Karpas-422 (cell line): ENCODE data around the gene PRKN. TPM values are rescaled to one million over a fixed set of nuclear protein-coding genes. Genes with fewer than 3 reads are reported as not detected.
"Not testable (repeated sequence)": the region's sequence is repeated elsewhere in the genome, so short reads cannot be mapped to it uniquely, and the experiment has no call there.

Experiments
- DNase-seq: peaks from one replicate; pipeline ENCODE4 v3.0.0-alpha.2; 2015
- H2AFZ ChIP-seq: fragments of 200-600 bp; sonication (generic); 2 replicates; pipeline ENCODE4 v1.6.1; 2014; ENCODE audit warnings: antibody characterized with exemption, low read length, mixed read lengths
- H3K27ac ChIP-seq: fragments of 200-600 bp; sonication (generic); 2 replicates; pipeline ENCODE4 v1.5.1; 2014; ENCODE audit warnings: mild to moderate bottlenecking, low read length, moderate library complexity
- H3K27me3 ChIP-seq: fragments of 200-600 bp; sonication (generic); 2 replicates; pipeline ENCODE4 v1.6.1; 2014; ENCODE audit warnings: low read length, mixed read lengths
- H3K36me3 ChIP-seq: fragments of 200-600 bp; sonication (generic); 2 replicates; pipeline ENCODE4 v1.6.1; 2014; ENCODE audit warnings: low read length, mixed read lengths; ENCODE audit not compliant: insufficient read depth
- H3K4me1 ChIP-seq: fragments of 200-600 bp; sonication (generic); 2 replicates; pipeline ENCODE4 v1.6.1; 2014; ENCODE audit warnings: mild to moderate bottlenecking, low read length, mixed read lengths
- H3K4me2 ChIP-seq: fragments of 200-600 bp; sonication (generic); 2 replicates; pipeline ENCODE4 v1.6.1; 2014; ENCODE audit warnings: low read length, low read depth, mild to moderate bottlenecking; ENCODE audit not compliant: poor library complexity, severe bottlenecking
- H3K4me3 ChIP-seq: fragments of 200-600 bp; sonication (generic); 2 replicates; pipeline ENCODE4 v1.5.1; 2014; ENCODE audit warnings: mild to moderate bottlenecking, antibody characterized with exemption, low read length, mixed read lengths
- H3K79me2 ChIP-seq: fragments of 200-600 bp; sonication (generic); 2 replicates; pipeline ENCODE4 v1.6.1; 2014; ENCODE audit warnings: mild to moderate bottlenecking, low read length, mixed read lengths
- H3K9ac ChIP-seq: fragments of 200-600 bp; sonication (generic); 2 replicates; pipeline ENCODE4 v1.6.0; 2014; ENCODE audit warnings: low read length
- H3K9me2 ChIP-seq: fragments of 200-600 bp; sonication (generic), shearing (Covaris generic); replicated peaks from 2 replicates; pipeline ENCODE4 v1.6.0; 2014; ENCODE audit warnings: mild to moderate bottlenecking, low read length, moderate library complexity; ENCODE audit not compliant: insufficient read depth
- H3K9me3 ChIP-seq: fragments of 300-700, 200-600 bp; sonication (generic); 2 replicates; pipeline ENCODE4 v1.6.1; 2014; ENCODE audit warnings: low read length, mixed read lengths
- H4K20me1 ChIP-seq: fragments of 200-600 bp; sonication (generic); 2 replicates; pipeline ENCODE4 v1.6.1; 2014; ENCODE audit warnings: mild to moderate bottlenecking, antibody characterized with exemption, low read length, low read depth; ENCODE audit not compliant: insufficient read depth
- total RNA-seq: library from RNA; depleted of rRNA; stranded (reverse); fragments of >200 nt; shearing (Covaris generic); gene quantifications from 2 replicates; pipeline ENCODE4 v1.2.3, GENCODE V29; 2014; ENCODE audit warnings: low replicate concordance

Gene PRKN
- total RNA-seq, 1 experiment from 2014 or later, result not detected

DNA sequence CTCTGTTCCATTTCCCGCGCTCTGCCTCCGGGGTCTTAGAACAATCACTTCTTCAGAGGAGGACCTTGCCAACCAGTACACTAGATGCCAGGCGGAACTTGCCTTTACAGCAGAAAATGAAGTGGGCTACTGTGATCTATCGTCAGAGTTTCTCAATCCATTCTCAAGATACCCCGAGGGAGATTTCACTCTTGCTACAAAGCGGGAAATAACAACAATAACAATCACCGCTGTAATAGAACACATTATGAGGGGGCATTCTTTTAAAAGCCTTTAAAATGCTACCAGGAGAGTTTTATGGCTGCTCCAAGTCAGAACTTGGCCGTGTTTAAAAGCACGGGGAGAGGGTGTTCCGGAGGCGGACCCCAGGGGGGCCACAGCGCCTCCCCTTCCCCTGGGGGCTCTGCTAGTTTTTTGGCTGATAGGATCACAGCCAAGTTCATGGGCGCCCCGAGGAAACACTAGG is 836.7 kb downstream of the PRKN start:
- Histone ChIP-seq H3K4me2 (no peak overlapping the region), H3K4me1 (no peaks in the 10 kb centered on the region), H4K20me1 (no peaks in the 10 kb centered on the region), H3K27ac (no peak overlapping the region), H3K36me3 (no peaks in the 10 kb centered on the region), H3K79me2 (no peaks in the 10 kb centered on the region), H3K9ac (no peak overlapping the region), H3K9me3 (no peaks in the 10 kb centered on the region), H2AFZ (no peak overlapping the region), H3K4me3 (no peak overlapping the region), H3K27me3 (no peaks in the 10 kb centered on the region), H3K9me2 (no peaks in the 10 kb centered on the region)
- DNase-seq, result no peak

- no peaks in the 10 kb centered on the region for H3K36me3 ChIP-seq
- no peaks in the 10 kb centered on the region for H3K27me3 ChIP-seq
- H4K20me1 ChIP-seq, result no peaks in the 10 kb centered on the region
- H3K4me3 ChIP-seq, result no peak overlapping the region
- no peak overlapping the region for H2AFZ ChIP-seq
- H3K9me2 ChIP-seq, result no peaks in the 10 kb centered on the region
- no peaks in the 10 kb centered on the region for H3K4me1 ChIP-seq
- H3K9ac ChIP-seq, result no peak overlapping the region
- H3K4me2 ChIP-seq, result no peak overlapping the region
- no peaks in the 10 kb centered on the region for H3K79me2 ChIP-seq
- DNase-seq, result no peak
- no peak overlapping the region for H3K27ac ChIP-seq
- H3K9me3 ChIP-seq, result no peaks in the 10 kb centered on the region
Observed at GRCh38 chr6:161890133-161890831, 837.3 kb downstream of the PRKN start.

DNA sequence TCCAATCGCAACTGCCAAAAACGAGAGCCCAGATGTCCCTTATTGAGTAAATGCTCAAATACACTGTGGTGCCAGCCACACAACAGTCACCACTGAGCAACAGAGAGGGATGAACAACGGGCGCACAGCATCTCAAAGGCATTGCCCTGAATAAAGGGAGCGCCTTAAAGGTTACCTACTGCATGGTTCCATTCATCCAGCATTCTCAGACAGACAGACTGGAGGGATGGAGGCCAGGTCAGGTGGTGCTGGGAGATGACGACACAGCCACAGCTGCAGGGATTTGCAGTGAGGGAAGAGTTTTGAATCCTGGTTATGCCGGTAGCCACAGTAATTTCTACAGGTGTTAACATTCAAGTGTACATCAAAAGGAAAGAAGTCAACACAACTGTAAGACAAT is 838.2 kb downstream of the PRKN start:
- Histone ChIP-seq H3K9me2 (no peaks in the 10 kb centered on the region), H3K4me3 (no peak overlapping the region), H3K36me3 (no peaks in the 10 kb centered on the region), H3K27ac (no peak overlapping the region), H3K4me2 (no peak overlapping the region), H2AFZ (no peak overlapping the region), H3K9ac (no peak overlapping the region), H3K27me3 (no peaks in the 10 kb centered on the region), H3K4me1 (no peaks in the 10 kb centered on the region), H3K79me2 (no peaks in the 10 kb centered on the region), H3K9me3 (no peaks in the 10 kb centered on the region), H4K20me1 (no peaks in the 10 kb centered on the region)
- no peak for DNase-seq

DNA sequence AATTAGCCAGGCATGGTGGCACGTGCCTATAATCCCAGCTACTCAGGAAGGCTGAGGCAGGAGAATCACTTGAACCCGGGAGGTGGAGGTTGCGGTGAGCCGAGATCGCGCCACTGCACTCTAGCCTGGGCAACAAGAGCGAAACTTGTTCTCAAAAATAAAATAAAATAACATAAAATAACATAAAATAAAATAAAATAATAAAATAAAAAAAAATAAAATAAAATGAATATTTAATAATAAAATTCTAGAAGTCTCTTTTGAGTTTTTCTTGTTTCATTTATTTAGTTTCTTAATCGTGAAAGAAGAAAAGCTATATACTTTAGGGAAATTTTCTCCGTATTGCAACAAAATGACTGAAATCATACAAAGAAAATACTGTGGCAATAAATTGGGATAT is 841.0 kb downstream of the PRKN start:
- not testable (repeated sequence) for H2AFZ ChIP-seq, H3K27ac ChIP-seq, H3K9me2 ChIP-seq, H3K27me3 ChIP-seq, H3K4me1 ChIP-seq, H3K4me3 ChIP-seq, DNase-seq, H3K36me3 ChIP-seq, H3K79me2 ChIP-seq, H3K9me3 ChIP-seq, H3K9ac ChIP-seq, H4K20me1 ChIP-seq, H3K4me2 ChIP-seq

- no peaks in the 10 kb centered on the region for H3K4me1 ChIP-seq
- H3K36me3 ChIP-seq, result no peaks in the 10 kb centered on the region
- no peak overlapping the region for H2AFZ ChIP-seq
- H4K20me1 ChIP-seq, result no peaks in the 10 kb centered on the region
- H3K9me3 ChIP-seq, result no peaks in the 10 kb centered on the region; the same call in 1 of the 2 replicates
- no peak overlapping the region for H3K9ac ChIP-seq
- no peaks in the 10 kb centered on the region for H3K27me3 ChIP-seq
- no peak overlapping the region for H3K27ac ChIP-seq
- H3K4me2 ChIP-seq, result no peak overlapping the region
- H3K79me2 ChIP-seq, result no peaks in the 10 kb centered on the region
- DNase-seq, result no peak
- no peaks in the 10 kb centered on the region for H3K9me2 ChIP-seq
- H3K4me3 ChIP-seq, result no peak overlapping the region
Observed at GRCh38 chr6:161884782-161885181, 842.8 kb downstream of the PRKN start.

GRCh38 chr6:161882196-161882765 is 845.3 kb downstream of the PRKN start:
- Histone ChIP-seq H3K27ac (no peak overlapping the region), H3K4me2 (no peak overlapping the region), H3K9ac (no peak overlapping the region), H3K27me3 (no peaks in the 10 kb centered on the region), H3K4me1 (no peaks in the 10 kb centered on the region), H3K36me3 (no peaks in the 10 kb centered on the region), H3K4me3 (no peak overlapping the region), H3K79me2 (no peaks in the 10 kb centered on the region), H3K9me2 (no peaks in the 10 kb centered on the region), H4K20me1 (no peaks in the 10 kb centered on the region), H3K9me3 (peaks cover 4% of the 10 kb centered on the region; the same call in 1 of the 2 replicates), H2AFZ (no peak overlapping the region)
- no peak for DNase-seq

DNA sequence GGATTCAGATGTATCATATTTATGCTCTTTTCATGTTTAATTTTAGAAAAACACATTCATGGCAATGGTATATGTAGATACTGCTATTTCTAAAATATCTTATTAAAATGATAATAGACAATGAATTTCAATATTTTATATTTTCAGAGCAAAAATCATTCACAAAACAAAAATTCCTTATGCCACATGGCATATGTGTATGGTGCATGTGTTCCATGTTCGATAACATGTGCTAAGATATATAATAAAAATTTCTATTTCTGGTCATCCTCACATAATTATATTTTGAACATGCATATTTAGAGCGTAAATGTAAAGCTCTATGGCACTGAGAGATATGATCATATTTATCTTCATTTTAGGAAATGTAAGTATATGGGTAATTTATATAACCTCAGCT is 847.5 kb downstream of the PRKN start:
- Histone ChIP-seq H3K4me3 (no peak overlapping the region), H3K9ac (no peak overlapping the region)

GRCh38 chr6:161876231-161876630 is 851.3 kb downstream of the PRKN start:
- Histone ChIP-seq H3K4me3 (no peak overlapping the region), H3K79me2 (no peaks in the 10 kb centered on the region), H4K20me1 (no peaks in the 10 kb centered on the region), H3K9ac (no peak overlapping the region), H3K4me1 (no peaks in the 10 kb centered on the region), H3K27me3 (no peaks in the 10 kb centered on the region), H3K4me2 (no peak overlapping the region), H3K36me3 (no peaks in the 10 kb centered on the region), H3K27ac (no peak overlapping the region), H2AFZ (no peak overlapping the region), H3K9me3 (peaks cover 7% of the 10 kb centered on the region; the same call in 1 of the 2 replicates), H3K9me2 (no peaks in the 10 kb centered on the region)
- DNase-seq, result no peak

More for the DNA sequence above, 847.5 kb downstream of the PRKN start:
- no peak overlapping the region for H3K27ac ChIP-seq
- no peak overlapping the region for H2AFZ ChIP-seq
- H3K36me3 ChIP-seq, result no peaks in the 10 kb centered on the region
- H3K4me2 ChIP-seq, result no peak overlapping the region
- peaks cover 4% of the 10 kb centered on the region; the same call in 1 of the 2 replicates for H3K9me3 ChIP-seq
- no peaks in the 10 kb centered on the region for H3K9me2 ChIP-seq
- no peaks in the 10 kb centered on the region for H3K4me1 ChIP-seq
- no peaks in the 10 kb centered on the region for H3K27me3 ChIP-seq
- H4K20me1 ChIP-seq, result no peaks in the 10 kb centered on the region
- no peak for DNase-seq
- H3K79me2 ChIP-seq, result no peaks in the 10 kb centered on the region
